ENCODE data around the gene TTLL12. TPM values are rescaled to one million over a fixed set of nuclear protein-coding genes. Genes with fewer than 3 reads are reported as not detected.

TTLL12 gene
- total RNA-seq, 1 experiment from 2014 or later = 21.6 TPM

DNA sequence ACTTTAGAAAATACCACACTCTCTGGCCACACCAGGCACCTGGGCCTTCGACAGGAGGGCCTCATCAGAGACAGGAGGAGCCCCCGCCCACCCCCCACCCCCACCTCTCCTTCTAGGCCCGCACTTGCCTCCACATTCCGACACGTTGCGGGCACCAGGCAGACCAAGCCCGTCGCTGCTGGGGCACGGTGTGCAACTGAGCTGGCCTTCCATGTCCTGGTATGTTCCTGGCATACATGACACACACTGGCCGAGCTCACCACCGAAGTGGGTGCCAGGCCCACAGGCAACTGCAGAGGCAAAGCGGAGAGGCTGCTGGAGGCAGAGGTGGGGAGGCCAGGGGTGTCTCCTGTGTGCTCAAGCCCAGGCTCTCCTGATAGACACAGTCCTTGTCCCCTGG, 27.0 kb upstream of the TTLL12 start:
- DNase-seq (ENCODE audit: low read depth) = no peak

- no peak for DNase-seq (ENCODE audit: low read depth)
These were observed 26.1 kb upstream of the TTLL12 start for GRCh38 chr22:43213051-43213450.

- DNase-seq (ENCODE audit: low read depth) = no peak
These were observed 25.6 kb upstream of the TTLL12 start for GRCh38 chr22:43212434-43212952.

DNA sequence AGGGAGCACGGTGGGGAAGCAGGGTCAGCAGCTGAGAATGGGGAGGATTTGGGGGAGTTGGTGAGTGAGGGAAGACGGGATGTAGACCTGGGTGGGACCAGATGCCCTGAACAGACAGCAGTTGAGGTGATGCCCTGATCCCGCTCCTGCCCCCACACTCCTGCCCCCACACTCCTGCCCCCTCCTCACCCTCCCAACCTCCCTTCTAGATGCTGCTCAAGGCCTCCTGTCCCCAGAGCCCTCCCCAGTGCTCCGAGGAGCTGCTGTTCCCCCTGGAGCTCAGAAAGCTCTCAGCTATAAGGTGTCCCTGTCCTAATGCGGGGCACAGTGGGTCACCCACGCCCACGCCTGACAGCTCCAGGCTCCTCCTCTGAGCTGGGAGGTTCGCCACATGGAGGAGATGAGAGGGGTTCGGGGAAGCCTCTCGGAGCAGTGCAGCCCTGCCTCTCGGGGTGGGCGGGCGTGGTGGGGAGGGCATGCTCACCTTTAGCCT, 25.1 kb upstream of the TTLL12 start:
- DNase-seq (ENCODE audit: low read depth) = no peak

GRCh38 chr22:43210631-43211515, 23.9 kb upstream of the TTLL12 start:
- no peak for DNase-seq (ENCODE audit: low read depth)

- no peak for DNase-seq (ENCODE audit: low read depth)
These were observed 23.0 kb upstream of the TTLL12 start for GRCh38 chr22:43209971-43210370.

- DNase-seq (ENCODE audit: low read depth) = no peak
These were observed 22.6 kb upstream of the TTLL12 start for GRCh38 chr22:43209523-43209890.

GRCh38 chr22:43208703-43209522, 22.0 kb upstream of the TTLL12 start:
- DNase-seq (ENCODE audit: low read depth) = no peak

GRCh38 chr22:43207849-43208702, 21.1 kb upstream of the TTLL12 start:
- no peak for DNase-seq (ENCODE audit: low read depth)

DNA sequence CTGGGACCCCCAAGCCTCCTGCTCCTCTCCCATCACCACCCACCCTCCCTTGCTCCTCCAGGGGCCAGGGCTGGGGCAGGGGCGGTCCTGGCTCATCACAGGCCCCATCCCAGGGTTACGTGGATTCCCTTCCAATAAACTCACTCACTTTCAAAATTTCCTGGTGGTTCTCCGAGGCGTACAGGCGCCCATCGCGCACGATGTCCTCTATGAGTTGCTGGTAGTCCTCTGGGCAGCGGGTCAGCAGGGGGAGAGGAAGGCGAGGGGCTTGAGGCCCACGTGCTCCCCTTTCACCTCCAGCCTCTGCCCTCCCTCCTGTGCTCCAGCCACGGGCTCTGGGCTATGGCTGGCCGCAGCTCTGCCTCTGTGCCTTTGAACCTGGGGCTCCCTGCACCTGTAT, 20.5 kb upstream of the TTLL12 start:
- no peak for DNase-seq (ENCODE audit: low read depth)

DNA sequence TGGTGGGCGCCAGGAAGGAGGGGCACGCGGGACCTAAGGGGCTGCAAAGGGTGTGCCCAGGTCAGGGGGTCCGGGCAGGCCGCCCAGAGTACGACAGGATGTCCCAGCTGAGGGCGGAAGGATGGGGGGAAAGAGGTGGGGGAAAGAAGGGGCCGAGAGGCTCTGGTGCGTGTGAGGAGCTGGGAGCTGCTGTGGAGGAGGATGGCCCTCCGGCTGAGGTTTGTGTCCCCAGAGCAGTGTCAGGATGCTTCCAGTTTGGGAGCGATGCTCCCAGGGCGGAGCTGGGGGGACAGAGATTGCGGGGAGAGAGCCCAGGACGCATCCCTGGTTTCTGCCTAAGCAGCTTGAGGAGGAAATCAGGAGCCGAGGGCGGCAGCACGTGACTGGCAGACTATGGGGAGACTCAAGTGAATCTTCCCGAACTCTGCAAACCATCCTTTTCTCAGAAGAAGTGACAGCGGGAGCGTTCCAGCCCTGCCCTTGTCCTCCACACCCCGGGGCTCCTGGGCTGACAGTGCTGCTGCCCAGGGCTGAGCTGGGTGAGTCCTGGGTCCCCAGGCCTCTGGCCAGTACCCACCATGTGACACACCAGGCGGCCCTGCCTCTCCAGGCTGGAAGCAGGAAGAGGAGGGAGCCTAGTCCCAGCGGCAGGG, 19.7 kb upstream of the TTLL12 start:
- no peak for DNase-seq (ENCODE audit: low read depth)

DNA sequence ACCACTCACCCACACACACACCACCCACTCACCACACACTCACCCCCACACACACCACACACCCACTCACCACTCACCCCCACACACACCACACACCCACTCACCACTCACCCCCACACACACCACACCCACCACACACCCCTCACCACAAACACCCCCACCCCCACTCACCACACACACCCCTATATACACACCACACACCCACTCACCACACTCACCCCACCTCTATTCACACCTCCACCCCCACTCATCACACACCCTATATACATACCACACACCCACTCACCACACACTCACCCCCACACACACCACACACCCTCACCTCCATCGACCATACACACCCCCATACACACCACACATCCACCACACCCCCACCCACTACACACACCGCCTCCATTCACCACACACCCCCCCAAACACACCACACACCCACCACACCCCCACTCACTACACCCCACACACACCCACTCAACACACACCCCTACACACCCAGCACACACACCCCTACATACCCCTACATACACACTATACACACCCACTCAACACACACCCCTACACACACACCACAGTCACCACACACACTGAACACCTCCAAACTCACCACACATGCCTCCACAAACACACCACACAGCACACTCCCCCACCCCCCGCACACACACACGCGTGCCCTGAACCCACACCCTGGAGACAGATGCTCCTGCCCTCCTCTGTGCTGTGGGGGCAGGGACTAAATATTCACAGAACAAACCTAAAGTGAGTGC, 19.0 kb upstream of the TTLL12 start:
- DNase-seq (ENCODE audit: low read depth) = no peak

- DNase-seq (ENCODE audit: low read depth) = no peak
These were observed 18.3 kb upstream of the TTLL12 start for GRCh38 chr22:43205261-43205691.

DNA sequence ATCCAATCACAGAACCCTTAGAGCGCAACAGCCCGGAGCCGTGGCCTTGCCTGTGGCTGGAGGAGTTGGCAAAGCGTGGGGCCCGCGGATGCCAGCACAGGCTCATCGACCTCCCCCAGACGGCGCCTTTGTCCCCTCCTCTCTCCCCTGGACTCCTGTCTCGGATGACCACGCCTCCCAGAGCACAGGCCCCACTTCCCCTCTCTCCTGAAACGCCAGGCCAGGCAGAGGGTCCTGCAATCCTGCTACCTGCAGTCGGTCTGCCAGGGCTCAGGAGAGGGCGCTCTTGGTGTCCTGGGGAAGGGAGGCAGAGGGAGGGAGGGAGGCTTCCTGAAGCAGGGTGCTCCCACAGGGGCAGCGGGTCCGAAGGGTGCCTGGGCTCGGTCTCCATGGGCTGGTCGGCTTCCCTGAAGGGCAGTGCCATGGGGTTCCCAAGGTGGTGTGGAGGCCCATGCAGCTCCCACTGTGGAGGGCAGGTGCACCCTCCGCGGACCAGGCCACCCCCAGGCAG, 16.6 kb upstream of the TTLL12 start:
- DNase-seq (ENCODE audit: low read depth) = no peak

DNA sequence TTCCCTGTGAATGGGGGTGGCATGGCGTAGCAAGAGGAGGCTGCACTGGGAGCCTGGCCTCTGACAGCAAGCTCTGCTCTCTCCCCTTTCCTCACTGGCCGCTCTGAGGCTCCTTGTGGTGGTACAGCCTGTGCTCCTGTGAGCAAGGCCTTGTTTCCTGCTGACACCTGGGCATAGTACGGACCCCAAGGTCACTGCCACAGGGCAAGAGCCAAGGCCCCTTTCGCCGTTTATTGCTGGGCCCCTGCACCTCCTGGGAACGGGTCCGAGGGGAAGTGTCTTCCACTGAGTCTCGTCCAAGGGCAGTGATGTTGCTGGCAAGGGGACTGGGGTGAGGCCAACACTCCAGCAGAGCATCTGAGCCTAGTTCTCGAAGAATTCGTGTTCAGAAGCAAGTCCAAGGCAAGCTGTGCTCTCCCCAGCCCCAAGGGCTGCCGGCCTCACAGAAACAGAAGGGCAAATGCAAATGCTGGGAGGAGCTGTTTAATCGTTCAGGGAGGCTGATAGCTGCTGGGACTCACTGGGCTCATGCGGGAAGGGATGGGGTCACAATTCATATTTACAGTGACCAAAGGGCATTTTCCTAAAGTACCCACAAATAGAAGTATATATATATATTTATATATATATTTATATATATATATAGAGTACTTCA, 15.9 kb upstream of the TTLL12 start:
- no peak for DNase-seq (ENCODE audit: low read depth)

DNA sequence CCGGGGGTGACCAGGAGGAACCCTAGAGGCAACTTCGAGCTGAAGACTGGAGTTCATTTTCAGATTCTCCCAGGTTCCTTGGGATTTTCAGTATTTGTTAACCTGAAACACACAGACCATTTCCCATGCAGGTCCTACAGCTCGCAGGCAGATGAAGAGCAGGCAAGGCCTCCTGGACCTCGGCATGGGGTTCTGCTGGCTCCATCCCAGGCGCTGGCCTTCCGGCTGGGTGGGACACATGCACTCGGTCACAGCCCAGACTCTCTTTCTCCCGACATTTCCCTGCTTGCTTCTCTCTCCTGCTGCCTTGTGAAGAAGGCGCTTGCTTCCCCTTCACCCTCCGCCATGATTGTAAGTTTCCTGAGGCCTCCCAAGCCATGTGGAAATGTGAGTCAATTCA, 15.4 kb upstream of the TTLL12 start:
- DNase-seq (ENCODE audit: low read depth) = no peak

DNA sequence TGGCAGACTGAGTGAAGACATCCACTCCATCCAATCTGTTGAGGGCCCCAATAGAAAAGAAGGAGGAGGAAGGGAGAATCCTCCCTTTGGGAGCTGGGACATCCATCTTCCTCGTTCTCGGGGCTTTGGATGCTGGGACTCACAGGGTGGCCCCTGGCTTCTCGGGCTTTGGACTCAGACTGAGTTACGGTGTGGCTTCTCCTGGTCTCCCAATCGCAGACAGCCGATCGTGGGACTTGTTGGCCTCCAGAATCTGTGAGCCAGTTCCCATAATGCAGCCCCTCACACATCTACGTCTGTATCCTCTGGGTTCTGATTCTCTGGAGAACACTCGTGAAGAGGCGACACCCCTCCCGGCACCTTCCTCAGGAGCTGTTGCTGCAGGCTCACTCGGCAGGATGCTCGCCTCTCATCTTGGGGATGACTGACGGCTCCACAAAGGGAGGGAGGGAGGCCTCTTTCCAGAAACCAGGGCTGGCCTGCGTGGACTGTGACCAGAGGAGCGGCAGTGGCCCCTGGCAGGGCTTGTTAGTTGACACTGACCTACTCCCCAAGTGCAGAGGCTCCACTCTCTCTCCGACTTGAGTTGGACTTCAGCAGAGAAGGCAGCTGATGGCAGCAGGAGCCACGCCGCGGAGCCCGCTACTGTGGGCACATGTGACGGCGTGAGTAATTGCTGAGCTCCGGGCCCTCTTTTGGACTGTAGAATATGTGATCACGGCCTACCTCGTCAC, 14.7 kb upstream of the TTLL12 start:
- DNase-seq (ENCODE audit: low read depth) = no peak

GRCh38 chr22:43200555-43200954, 13.6 kb upstream of the TTLL12 start:
- no peak for DNase-seq (ENCODE audit: low read depth)

DNA sequence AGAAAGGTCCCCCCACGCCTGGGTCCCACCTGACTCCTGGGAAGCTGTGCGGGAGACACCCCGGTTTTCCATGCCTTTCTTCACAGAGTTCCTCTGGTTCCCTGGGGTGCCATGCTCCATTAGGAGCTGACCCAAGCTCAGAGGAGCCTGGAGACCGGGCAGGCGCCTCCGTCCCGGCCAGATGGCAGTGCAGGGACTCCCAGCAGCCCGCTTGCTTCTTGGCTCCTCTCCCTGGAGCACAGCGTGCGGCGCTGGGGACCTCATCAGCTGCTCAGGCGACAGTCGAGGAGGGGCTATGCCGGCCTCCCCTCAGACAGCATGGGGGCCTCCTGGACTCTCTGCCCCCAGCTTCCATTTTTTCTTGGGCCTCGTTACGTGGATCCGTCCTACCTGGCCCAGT, 13.1 kb upstream of the TTLL12 start:
- no peak for DNase-seq (ENCODE audit: low read depth)

Data from M059J (cell line).